ENCODE results near the gene OSGEPL1. TPM values are rescaled to one million over a fixed set of nuclear protein-coding genes. Genes with fewer than 3 reads are reported as not detected.

OSGEPL1 gene, protein sequence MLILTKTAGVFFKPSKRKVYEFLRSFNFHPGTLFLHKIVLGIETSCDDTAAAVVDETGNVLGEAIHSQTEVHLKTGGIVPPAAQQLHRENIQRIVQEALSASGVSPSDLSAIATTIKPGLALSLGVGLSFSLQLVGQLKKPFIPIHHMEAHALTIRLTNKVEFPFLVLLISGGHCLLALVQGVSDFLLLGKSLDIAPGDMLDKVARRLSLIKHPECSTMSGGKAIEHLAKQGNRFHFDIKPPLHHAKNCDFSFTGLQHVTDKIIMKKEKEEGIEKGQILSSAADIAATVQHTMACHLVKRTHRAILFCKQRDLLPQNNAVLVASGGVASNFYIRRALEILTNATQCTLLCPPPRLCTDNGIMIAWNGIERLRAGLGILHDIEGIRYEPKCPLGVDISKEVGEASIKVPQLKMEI
- total RNA-seq: 9.2 and 9.8 TPM in 2 replicates

DNA sequence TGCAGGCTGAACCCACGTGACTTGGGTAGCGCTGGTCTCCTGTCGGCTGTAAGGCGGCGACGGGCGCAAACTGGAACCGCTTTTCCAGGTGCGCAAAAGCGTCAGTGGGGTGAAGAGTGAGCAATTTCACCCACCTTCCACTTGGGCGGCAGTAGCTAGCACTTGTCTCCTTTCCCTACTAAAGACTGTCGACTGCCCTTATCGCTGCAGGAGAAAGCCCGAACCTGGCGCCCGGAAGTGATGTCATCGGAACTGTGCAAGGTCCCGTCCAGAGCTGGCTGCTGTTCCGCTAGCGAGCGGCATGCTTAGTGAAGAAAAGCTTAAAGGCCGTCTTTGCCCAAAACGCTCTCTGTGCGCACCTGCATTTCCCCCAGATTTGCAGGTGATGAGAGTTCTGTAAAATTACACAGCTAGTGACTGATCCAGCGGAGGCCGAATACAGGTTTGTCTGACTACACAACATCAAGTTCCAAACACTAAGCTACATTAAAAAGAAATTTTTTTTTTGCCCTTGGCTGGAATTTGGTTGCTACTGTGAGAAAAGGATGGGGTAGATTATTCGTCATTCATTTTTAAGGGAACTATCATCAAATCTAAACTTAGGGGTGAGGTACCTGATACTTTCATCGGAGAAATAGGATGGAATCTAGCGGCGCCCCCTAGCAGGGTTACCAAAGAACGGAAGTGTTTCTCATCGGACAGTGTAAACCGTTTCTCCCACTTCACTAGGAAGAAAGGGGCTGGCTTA lies at the start of gene OSGEPL1:
TSS of gene OSGEPL1 (minus strand) at position 242 of the 748 bp plus-strand sequence. CDS start 1,152 bp downstream, outside the sequence.

DNA sequence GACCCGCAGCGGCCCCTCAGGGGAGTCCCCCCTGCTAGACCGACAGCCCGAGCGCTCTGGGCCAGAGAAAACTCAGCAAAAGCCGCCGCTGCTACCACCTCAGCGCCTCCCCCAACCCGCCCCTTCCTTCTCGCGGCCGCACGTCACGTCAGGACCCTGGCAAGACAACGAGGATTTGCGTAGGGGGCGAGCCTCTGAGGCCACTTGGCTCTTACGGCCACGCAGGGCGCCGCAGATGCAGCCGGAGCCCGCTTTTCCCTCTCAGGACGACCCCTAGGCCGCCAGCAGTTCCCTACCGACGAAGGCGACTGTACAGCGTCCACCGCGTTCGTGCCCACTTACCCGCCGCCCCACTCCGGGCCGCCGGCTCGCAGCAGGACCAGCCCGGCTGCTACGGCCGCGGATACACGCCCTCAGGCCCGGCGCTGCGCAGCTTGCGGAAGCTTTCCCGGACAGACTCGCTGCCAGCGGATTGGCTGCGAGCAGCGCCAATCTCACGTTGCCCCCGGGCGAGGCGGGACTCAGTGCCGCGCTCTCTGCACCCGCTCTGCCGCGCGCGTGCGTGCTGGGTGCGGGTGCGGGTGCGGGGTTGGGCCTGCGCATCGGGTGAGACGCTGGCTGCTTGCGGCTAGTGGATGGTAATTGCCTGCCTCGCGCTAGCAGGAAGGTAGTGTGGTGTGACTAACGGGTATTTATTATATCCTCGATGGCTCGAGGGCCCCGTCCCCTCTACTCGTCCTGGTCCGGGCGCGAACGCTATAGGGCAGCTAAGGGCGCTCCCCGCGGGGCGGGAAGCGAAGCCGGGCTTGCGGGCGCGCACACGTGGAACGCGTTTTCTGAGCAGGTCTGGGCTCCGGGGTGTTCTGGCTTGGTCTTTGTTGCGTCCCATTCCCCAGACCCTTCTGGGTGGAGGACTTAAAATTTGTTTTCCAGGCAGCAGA lies 21.6 kb upstream of the OSGEPL1 start, which contains the start of the genes ORMDL1 and PMS1:
TSS of gene ORMDL1 (minus strand) at position 413 of the 941 bp plus-strand sequence. CDS start 1,744 bp downstream, outside the sequence.
TSS of gene PMS1 (plus strand) at position 524 of the 941 bp plus-strand sequence. CDS start 7,360 bp downstream, outside the sequence.

Other genes starting within 250 kb of the OSGEPL1 start
- not detected in 2 replicates for gene SLC40A1, start 182.0 kb downstream of the OSGEPL1 start, total RNA-seq
- 24.5 and 40.4 TPM in 2 replicates for gene ASNSD1, start 101.3 kb downstream of the OSGEPL1 start, total RNA-seq
- gene ANKAR, start 88.1 kb downstream of the OSGEPL1 start, total RNA-seq: 0.23 and 0.53 TPM in 2 replicates
- gene ORMDL1, start 21.5 kb upstream of the OSGEPL1 start, total RNA-seq: 33.9 and 38.0 TPM in 2 replicates
- 7.7 and 15.9 TPM in 2 replicates for gene PMS1, start 21.7 kb upstream of the OSGEPL1 start, total RNA-seq